WTC11 (cell line): ENCODE measurements around the gene PDLIM1. TPM values are rescaled to one million over a fixed set of nuclear protein-coding genes. Genes with fewer than 3 reads are reported as not detected.

Source experiments
- ATAC-seq: fragments of 200-7000 bp; cut with Tn5 transposase; 2 replicates; pipeline ENCODE4 v1.10.0; 2021; ENCODE audit warnings: mild to moderate bottlenecking, moderate library complexity
- CTCF ChIA-PET: fragments of 300-600 bp; sonication (Branson Sonifier 250); formaldehyde crosslinking; loops from one replicate; lab custom pipeline; 2021; ENCODE audit warnings: antibody characterized with exemption; lab: Charles Lee
- POLR2A ChIA-PET: fragments of 350-600 bp; sonication (Branson Sonifier 250); formaldehyde crosslinking; loops from one replicate; lab custom pipeline; 2021; ENCODE audit warnings: antibody characterized with exemption; lab: Charles Lee
- DNase-seq: peaks from one replicate; pipeline ENCODE4 v3.0.0; 2021; ENCODE audit warnings: low spot score
- H3K27ac Mint-ChIP-seq: 2 replicates; pipeline ENCODE4 v1.8.0; 2021; ENCODE audit warnings: mixed read lengths
- H3K27me3 Mint-ChIP-seq: 2 replicates; pipeline ENCODE4 v1.8.0; 2021; ENCODE audit warnings: low read depth, mild to moderate bottlenecking, moderate library complexity, mixed read lengths
- H3K36me3 Mint-ChIP-seq: 2 replicates; pipeline ENCODE4 v1.8.0; 2021; ENCODE audit warnings: mixed read lengths
- H3K4me1 Mint-ChIP-seq: 2 replicates; pipeline ENCODE4 v1.8.0; 2022; ENCODE audit warnings: mixed read lengths
- H3K4me3 Mint-ChIP-seq: 2 replicates; pipeline ENCODE4 v1.8.0; 2021; ENCODE audit warnings: mild to moderate bottlenecking, moderate library complexity, mixed read lengths
- H3K9me3 Mint-ChIP-seq: 2 replicates; pipeline ENCODE4 v1.8.0; 2021; ENCODE audit warnings: mixed read lengths
- CREB1 ChIP-seq: sonication (generic); formaldehyde crosslinking; IDR thresholded peaks from 2 replicates; pipeline ENCODE4 v1.8.0; 2023; ENCODE audit warnings: mild to moderate bottlenecking, missing genetic modification reagents
- ETV6 ChIP-seq: sonication (generic); formaldehyde crosslinking; IDR thresholded peaks from 2 replicates; pipeline ENCODE4 v1.8.1; 2022; ENCODE audit warnings: mild to moderate bottlenecking, missing genetic modification reagents
- GABPB1 ChIP-seq: sonication (generic); formaldehyde crosslinking; IDR thresholded peaks from 2 replicates; pipeline ENCODE4 v1.8.1; 2023; ENCODE audit warnings: mild to moderate bottlenecking, missing genetic modification reagents
- NR1H2 ChIP-seq: sonication (generic); formaldehyde crosslinking; IDR thresholded peaks from 2 replicates; pipeline ENCODE4 v1.9.0; 2021; ENCODE audit warnings: mild to moderate bottlenecking, moderate library complexity, missing genetic modification reagents
- RELA ChIP-seq: sonication (generic); formaldehyde crosslinking; IDR thresholded peaks from 2 replicates; pipeline ENCODE4 v1.8.1; 2022; ENCODE audit warnings: missing genetic modification reagents, mild to moderate bottlenecking, borderline replicate concordance
- SP1 ChIP-seq: sonication (generic); formaldehyde crosslinking; conservative IDR thresholded peaks from 2 replicates; pipeline ENCODE4 v1.8.1; 2022; ENCODE audit warnings: missing genetic modification reagents
- TEAD1 ChIP-seq: sonication (generic); formaldehyde crosslinking; IDR thresholded peaks from 2 replicates; pipeline ENCODE4 v1.8.0; 2022; ENCODE audit warnings: mild to moderate bottlenecking, missing genetic modification reagents
- ZNF121 ChIP-seq: sonication (generic); formaldehyde crosslinking; IDR thresholded peaks from 2 replicates; pipeline ENCODE4 v1.8.0; 2023; ENCODE audit warnings: missing genetic modification reagents
- ZNF138 ChIP-seq: sonication (generic); formaldehyde crosslinking; conservative IDR thresholded peaks from 2 replicates; pipeline ENCODE4 v1.8.1; 2022; ENCODE audit warnings: mild to moderate bottlenecking, moderate library complexity, missing genetic modification reagents
- ZNF232 ChIP-seq: sonication (generic); formaldehyde crosslinking; IDR thresholded peaks from 2 replicates; pipeline ENCODE4 v1.8.0; 2022; ENCODE audit warnings: mild to moderate bottlenecking, missing genetic modification reagents
- ZNF416 ChIP-seq: fragments of 250-450 bp; sonication (Bioruptor Pico); IDR thresholded peaks from 2 replicates; pipeline ENCODE4 v1.9.0; 2021; ENCODE audit warnings: mild to moderate bottlenecking, inconsistent platforms
- ZNF671 ChIP-seq: fragments of 250-450 bp; sonication (Bioruptor Pico); IDR thresholded peaks from 2 replicates; pipeline ENCODE4 v1.8.0; 2021; ENCODE audit warnings: mild to moderate bottlenecking
- total RNA-seq: library from RNA; stranded (reverse); gene quantifications from 3 replicates; pipeline ENCODE4 v1.2.3, GENCODE V29; 2021
- TF ChIP-seq, protein P1 (sequence below): fragments of 250-450 bp; sonication (Bioruptor Pico); IDR thresholded peaks from 2 replicates; pipeline ENCODE4 v2.1.2; 2022; ENCODE audit warnings: mild to moderate bottlenecking, moderate library complexity
- TF ChIP-seq, protein P2 (sequence below): fragments of 200-600 bp; IDR thresholded peaks from 2 replicates; pipeline ENCODE4 v1.8.0; 2022; ENCODE audit warnings: antibody characterized with exemption
- TF ChIP-seq, protein P3 (sequence below): sonication (generic); formaldehyde crosslinking; IDR thresholded peaks from 2 replicates; pipeline ENCODE4 v1.8.0; 2023; ENCODE audit warnings: missing genetic modification reagents, mild to moderate bottlenecking, borderline replicate concordance
- TF ChIP-seq, protein P4 (sequence below): sonication (generic); formaldehyde crosslinking; IDR thresholded peaks from 2 replicates; pipeline ENCODE4 v1.8.1; 2023; ENCODE audit warnings: mild to moderate bottlenecking, moderate library complexity, missing genetic modification reagents
- TF ChIP-seq, protein P5 (sequence below): sonication (generic); formaldehyde crosslinking; IDR thresholded peaks from 2 replicates; pipeline ENCODE4 v1.8.0; 2023; ENCODE audit warnings: mild to moderate bottlenecking, missing genetic modification reagents

PDLIM1 gene
- total RNA-seq, 1 experiment from 2014 or later = 223 TPM

DNA sequence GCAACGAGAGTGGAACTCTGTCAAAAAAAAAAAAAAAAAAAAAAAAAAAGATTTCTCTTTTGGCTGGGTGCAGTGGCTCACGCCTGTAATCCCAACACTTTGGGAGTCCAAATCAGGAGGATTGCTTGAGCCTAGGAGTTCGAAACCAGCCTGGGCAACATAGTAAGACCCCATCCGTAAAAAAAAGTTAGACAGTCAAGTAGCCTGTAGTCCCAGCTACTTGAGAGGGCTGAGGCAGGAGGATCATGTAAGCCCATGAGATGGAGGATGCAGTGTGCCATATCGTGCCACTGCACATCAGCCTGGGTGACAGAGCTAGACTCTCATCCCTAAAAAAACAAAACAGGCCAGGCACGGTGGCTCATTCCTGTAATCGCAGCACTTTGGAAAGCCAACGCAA lies 25.2 kb downstream of the PDLIM1 start:
- no peaks in the 10 kb centered on the region for H3K27me3 Mint-ChIP-seq
- ChIA-PET CTCF (interaction anchor here (1.0 to 3.1 kb wide), 8 partner anchors 12 to 97 kb away, joined by 3 to 22 read pairs (median 5); no protein-coding TSS in a partner anchor), POLR2A (interaction anchor here (0.9 kb wide), 1 partner anchor 8 kb away, joined by 4 read pairs; no protein-coding TSS in a partner anchor)
- no peak for ATAC-seq
- H3K4me1 Mint-ChIP-seq = peaks cover 73% of the 10 kb centered on the region
- peak overlapping the region; percentile 85 for H3K27ac Mint-ChIP-seq
- DNase-seq = no peak
- no peak overlapping the region for H3K4me3 Mint-ChIP-seq
- TF ChIP-seq, protein P1, sequence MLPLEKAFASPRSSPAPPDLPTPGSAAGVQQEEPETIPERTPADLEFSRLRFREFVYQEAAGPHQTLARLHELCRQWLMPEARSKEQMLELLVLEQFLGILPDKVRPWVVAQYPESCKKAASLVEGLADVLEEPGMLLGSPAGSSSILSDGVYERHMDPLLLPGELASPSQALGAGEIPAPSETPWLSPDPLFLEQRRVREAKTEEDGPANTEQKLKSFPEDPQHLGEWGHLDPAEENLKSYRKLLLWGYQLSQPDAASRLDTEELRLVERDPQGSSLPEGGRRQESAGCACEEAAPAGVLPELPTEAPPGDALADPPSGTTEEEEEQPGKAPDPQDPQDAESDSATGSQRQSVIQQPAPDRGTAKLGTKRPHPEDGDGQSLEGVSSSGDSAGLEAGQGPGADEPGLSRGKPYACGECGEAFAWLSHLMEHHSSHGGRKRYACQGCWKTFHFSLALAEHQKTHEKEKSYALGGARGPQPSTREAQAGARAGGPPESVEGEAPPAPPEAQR (CRISPR knock-in tag) = no peak
- TF ChIP-seq NR1H2 (CRISPR knock-in tag) (no peak), ZNF121 (CRISPR knock-in tag) (peak; percentile 75)
- TF ChIP-seq, all 79 proteins: peak for 1
- Mint-ChIP-seq H3K9me3 (no peaks in the 10 kb centered on the region), H3K36me3 (peaks cover 61% of the 10 kb centered on the region)

DNA sequence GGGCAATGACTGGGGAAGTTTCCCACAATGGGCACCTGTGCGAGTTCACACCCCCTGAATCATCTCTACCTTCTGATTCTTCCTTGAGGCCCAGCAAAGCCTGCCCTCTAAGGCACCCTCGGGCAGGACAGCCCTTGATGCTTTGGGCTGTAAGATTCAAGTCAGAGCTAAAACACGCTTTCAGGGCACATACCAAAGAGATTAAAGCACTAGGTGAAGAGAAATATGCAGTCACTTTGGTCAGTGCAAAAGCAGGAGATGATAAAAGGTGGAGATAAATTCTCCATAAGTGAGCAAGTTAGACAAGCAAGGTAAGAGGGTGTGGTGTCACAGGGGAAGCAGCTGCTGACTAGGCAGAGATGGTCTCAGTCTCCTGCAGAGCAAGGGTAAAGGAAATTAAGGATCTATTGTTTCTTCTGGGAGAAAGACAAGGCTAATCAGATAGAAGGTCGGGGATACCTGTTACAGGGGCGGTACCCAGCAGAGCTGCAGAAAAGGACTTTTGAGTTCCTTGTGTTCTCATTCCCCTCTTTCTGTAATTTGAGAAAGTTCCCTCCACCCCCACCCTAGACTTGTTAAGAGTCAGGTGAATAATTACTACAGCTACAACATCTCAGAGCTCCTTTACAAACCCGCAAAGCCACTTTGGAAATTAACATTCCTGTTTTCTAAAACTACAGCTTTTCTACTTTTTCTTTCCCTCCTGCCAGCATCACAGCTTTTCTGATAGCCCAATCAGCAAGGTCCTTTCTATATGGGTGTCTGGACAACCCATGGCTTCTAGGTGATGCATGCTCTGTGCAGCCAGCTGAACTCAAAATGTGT lies 26.4 kb downstream of the PDLIM1 start:
- H3K36me3 Mint-ChIP-seq = peaks cover 64% of the 10 kb centered on the region
- POLR2A ChIA-PET = interaction anchor here (0.6 to 1.1 kb wide), 6 partner anchors 9 to 106 kb away, joined by 3 to 7 read pairs (median 4); no protein-coding TSS in a partner anchor

DNA sequence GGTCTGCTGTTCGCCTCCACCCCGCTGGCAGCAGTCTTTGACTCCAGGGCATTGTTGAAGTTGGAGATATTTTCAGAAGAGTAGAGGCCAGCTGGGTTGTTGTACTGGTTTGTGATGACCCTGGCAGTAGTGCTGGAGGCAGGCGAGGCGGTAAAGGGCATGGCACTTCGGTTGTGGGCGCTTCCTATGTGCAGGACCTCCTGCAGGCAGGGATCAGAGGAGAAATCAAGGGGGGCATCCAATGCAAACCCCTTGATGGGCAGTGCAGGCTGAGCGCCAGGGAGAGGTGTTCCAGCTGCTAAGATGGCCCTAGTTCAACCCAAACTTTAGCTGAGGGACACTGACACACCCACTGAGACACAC lies 27.0 kb downstream of the PDLIM1 start:
- H3K9me3 Mint-ChIP-seq = no peaks in the 10 kb centered on the region
- ChIA-PET POLR2A (interaction anchor here (1.1 kb wide), 1 partner anchor 26 kb away, joined by 4 read pairs; no protein-coding TSS in a partner anchor), CTCF (interaction anchor here (1.2 to 3.1 kb wide), 6 partner anchors 15 to 102 kb away, joined by 4 to 22 read pairs (median 5); partner anchors contain the start of gene PDLIM1)
- H3K4me3 Mint-ChIP-seq = no peak overlapping the region
- no peak for ATAC-seq
- DNase-seq = no peak
- no peaks in the 10 kb centered on the region for H3K27me3 Mint-ChIP-seq
- H3K4me1 Mint-ChIP-seq = peaks cover 72% of the 10 kb centered on the region
- peaks cover 64% of the 10 kb centered on the region for H3K36me3 Mint-ChIP-seq
- peak overlapping the region; percentile 99 for H3K27ac Mint-ChIP-seq
- TF ChIP-seq ZNF138 (CRISPR knock-in tag) (no peak), GABPB1 (no peak), ZNF232 (CRISPR knock-in tag) (no peak), CREB1 (CRISPR knock-in tag) (no peak)
- TF ChIP-seq, protein P2, sequence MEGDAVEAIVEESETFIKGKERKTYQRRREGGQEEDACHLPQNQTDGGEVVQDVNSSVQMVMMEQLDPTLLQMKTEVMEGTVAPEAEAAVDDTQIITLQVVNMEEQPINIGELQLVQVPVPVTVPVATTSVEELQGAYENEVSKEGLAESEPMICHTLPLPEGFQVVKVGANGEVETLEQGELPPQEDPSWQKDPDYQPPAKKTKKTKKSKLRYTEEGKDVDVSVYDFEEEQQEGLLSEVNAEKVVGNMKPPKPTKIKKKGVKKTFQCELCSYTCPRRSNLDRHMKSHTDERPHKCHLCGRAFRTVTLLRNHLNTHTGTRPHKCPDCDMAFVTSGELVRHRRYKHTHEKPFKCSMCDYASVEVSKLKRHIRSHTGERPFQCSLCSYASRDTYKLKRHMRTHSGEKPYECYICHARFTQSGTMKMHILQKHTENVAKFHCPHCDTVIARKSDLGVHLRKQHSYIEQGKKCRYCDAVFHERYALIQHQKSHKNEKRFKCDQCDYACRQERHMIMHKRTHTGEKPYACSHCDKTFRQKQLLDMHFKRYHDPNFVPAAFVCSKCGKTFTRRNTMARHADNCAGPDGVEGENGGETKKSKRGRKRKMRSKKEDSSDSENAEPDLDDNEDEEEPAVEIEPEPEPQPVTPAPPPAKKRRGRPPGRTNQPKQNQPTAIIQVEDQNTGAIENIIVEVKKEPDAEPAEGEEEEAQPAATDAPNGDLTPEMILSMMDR = no peak
- TF ChIP-seq, protein P3, sequence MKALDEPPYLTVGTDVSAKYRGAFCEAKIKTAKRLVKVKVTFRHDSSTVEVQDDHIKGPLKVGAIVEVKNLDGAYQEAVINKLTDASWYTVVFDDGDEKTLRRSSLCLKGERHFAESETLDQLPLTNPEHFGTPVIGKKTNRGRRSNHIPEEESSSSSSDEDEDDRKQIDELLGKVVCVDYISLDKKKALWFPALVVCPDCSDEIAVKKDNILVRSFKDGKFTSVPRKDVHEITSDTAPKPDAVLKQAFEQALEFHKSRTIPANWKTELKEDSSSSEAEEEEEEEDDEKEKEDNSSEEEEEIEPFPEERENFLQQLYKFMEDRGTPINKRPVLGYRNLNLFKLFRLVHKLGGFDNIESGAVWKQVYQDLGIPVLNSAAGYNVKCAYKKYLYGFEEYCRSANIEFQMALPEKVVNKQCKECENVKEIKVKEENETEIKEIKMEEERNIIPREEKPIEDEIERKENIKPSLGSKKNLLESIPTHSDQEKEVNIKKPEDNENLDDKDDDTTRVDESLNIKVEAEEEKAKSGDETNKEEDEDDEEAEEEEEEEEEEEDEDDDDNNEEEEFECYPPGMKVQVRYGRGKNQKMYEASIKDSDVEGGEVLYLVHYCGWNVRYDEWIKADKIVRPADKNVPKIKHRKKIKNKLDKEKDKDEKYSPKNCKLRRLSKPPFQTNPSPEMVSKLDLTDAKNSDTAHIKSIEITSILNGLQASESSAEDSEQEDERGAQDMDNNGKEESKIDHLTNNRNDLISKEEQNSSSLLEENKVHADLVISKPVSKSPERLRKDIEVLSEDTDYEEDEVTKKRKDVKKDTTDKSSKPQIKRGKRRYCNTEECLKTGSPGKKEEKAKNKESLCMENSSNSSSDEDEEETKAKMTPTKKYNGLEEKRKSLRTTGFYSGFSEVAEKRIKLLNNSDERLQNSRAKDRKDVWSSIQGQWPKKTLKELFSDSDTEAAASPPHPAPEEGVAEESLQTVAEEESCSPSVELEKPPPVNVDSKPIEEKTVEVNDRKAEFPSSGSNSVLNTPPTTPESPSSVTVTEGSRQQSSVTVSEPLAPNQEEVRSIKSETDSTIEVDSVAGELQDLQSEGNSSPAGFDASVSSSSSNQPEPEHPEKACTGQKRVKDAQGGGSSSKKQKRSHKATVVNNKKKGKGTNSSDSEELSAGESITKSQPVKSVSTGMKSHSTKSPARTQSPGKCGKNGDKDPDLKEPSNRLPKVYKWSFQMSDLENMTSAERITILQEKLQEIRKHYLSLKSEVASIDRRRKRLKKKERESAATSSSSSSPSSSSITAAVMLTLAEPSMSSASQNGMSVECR (CRISPR knock-in tag) = no peak

More for the DNA sequence above, 26.4 kb downstream of the PDLIM1 start:
- DNase-seq = no peak
- CTCF ChIA-PET = interaction anchor here (0.8 to 3.1 kb wide), 15 partner anchors 13 to 337 kb away, joined by 3 to 22 read pairs (median 5); partner anchors contain the start of gene PDLIM1
- H3K9me3 Mint-ChIP-seq = no peaks in the 10 kb centered on the region
- peak; percentile 83 for ATAC-seq
- TF ChIP-seq SP1 (CRISPR knock-in tag) = 0 out of 2 replicates have a peak, but pooled peaks have one; percentile 5
- TF ChIP-seq ETV6 = peak; percentile 74; the same call in 1 of the 2 replicates
- no peak for TF ChIP-seq ZNF671 (CRISPR knock-in tag)
- TF ChIP-seq TEAD1 (CRISPR knock-in tag) = peak; percentile 64; the same call in 1 of the 2 replicates
- TF ChIP-seq ZNF416 (CRISPR knock-in tag) = no peak
- TF ChIP-seq, protein P4, sequence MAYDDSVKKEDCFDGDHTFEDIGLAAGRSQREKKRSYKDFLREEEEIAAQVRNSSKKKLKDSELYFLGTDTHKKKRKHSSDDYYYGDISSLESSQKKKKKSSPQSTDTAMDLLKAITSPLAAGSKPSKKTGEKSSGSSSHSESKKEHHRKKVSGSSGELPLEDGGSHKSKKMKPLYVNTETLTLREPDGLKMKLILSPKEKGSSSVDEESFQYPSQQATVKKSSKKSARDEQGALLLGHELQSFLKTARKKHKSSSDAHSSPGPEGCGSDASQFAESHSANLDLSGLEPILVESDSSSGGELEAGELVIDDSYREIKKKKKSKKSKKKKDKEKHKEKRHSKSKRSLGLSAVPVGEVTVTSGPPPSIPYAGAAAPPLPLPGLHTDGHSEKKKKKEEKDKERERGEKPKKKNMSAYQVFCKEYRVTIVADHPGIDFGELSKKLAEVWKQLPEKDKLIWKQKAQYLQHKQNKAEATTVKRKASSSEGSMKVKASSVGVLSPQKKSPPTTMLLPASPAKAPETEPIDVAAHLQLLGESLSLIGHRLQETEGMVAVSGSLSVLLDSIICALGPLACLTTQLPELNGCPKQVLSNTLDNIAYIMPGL (CRISPR knock-in tag) = no peak
- TF ChIP-seq RELA = no peak
- TF ChIP-seq, protein P5, sequence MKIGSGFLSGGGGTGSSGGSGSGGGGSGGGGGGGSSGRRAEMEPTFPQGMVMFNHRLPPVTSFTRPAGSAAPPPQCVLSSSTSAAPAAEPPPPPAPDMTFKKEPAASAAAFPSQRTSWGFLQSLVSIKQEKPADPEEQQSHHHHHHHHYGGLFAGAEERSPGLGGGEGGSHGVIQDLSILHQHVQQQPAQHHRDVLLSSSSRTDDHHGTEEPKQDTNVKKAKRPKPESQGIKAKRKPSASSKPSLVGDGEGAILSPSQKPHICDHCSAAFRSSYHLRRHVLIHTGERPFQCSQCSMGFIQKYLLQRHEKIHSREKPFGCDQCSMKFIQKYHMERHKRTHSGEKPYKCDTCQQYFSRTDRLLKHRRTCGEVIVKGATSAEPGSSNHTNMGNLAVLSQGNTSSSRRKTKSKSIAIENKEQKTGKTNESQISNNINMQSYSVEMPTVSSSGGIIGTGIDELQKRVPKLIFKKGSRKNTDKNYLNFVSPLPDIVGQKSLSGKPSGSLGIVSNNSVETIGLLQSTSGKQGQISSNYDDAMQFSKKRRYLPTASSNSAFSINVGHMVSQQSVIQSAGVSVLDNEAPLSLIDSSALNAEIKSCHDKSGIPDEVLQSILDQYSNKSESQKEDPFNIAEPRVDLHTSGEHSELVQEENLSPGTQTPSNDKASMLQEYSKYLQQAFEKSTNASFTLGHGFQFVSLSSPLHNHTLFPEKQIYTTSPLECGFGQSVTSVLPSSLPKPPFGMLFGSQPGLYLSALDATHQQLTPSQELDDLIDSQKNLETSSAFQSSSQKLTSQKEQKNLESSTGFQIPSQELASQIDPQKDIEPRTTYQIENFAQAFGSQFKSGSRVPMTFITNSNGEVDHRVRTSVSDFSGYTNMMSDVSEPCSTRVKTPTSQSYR (CRISPR knock-in tag) = peak; percentile 55; the same call in 1 of the 2 replicates
- TF ChIP-seq, all 79 proteins: peak for 4
- peak overlapping the region; percentile 99 for H3K27ac Mint-ChIP-seq
- no peaks in the 10 kb centered on the region for H3K27me3 Mint-ChIP-seq
- peaks cover 76% of the 10 kb centered on the region for H3K4me1 Mint-ChIP-seq
- peak overlapping the region; percentile 23 for H3K4me3 Mint-ChIP-seq
